ENCODE measurements around the gene DVL2.

- TF ChIP-seq CTCF (conservative IDR thresholded peaks at IDR 0.05; ENCODE audit: low read depth, low read length) (no peak), EZH2 (IDR thresholded peaks at IDR 0.05; ENCODE audit: borderline replicate concordance, low read depth, low read length, poor library complexity, severe bottlenecking) (no peak)
Measured at GRCh38 chr17:7207120-7208001, 27.0 kb downstream of the DVL2 start.
